Left renal pelvis (tissue), 4 donors: Measurements from ENCODE around the gene PODNL1. TPM values are rescaled to one million over a fixed set of nuclear protein-coding genes. Genes with fewer than 3 reads are reported as not detected.
"Not testable (repeated sequence)": the region's sequence is repeated elsewhere in the genome, so short reads cannot be mapped to it uniquely, and the experiment has no call there.

Source experiments
- DNase-seq, 4 donors: peaks; one replicate each; pipeline ENCODE4 v3.0.0-alpha.2; 2013; ENCODE audit warnings: low read depth in 4 of 4, low spot score in 3 of 4
- polyA plus RNA-seq, 4 donors: library from polyadenylated mRNA; unstranded; fragments of 120-200 nt; gene quantifications; one replicate each; pipeline ENCODE4 v1.2.1, GENCODE V29; 2013; ENCODE audit not compliant: insufficient read length in 4 of 4

Gene PODNL1
- polyA plus RNA-seq, 4 donors = 0.86 to 1.7 (median 1.4) TPM

DNA sequence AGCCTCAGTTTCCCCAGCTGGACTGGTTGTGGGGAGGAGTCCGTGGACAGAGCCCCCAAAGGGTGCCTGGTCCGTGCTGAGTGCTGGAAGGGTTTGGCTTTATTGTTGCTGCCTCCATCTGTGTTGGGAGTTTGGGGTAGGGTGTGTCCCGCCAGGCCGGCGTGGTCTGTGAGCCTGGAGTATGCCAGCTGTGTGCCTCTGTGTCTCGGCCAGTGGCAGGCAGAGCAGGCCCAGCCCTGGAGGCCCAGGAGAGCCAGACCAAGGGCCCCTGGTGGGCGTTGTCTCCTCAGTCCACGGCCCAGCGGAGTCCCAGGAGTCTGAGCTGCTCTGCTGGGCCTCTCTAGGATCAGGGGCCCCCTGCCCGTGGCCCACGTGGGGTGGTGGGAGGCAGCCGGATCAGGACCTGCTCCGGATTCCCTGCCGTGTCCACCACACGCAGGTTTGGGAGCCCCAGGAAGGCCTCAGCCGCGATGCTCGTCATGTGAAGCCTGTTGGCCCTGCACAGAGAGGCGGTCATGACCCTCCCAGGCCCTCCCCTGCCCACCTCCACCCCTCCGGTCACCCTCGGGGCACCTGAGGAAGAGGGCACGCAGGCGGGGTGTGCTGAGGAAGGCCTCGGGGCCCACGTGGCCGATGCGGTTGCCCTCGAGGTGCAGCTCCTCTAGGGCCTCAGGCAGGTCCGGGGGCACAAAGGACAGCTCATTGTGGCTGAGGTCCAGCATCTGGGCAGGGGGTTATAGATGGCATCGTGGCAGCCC lies 6.6 kb downstream of the PODNL1 start:
- no peak for DNase-seq

DNA sequence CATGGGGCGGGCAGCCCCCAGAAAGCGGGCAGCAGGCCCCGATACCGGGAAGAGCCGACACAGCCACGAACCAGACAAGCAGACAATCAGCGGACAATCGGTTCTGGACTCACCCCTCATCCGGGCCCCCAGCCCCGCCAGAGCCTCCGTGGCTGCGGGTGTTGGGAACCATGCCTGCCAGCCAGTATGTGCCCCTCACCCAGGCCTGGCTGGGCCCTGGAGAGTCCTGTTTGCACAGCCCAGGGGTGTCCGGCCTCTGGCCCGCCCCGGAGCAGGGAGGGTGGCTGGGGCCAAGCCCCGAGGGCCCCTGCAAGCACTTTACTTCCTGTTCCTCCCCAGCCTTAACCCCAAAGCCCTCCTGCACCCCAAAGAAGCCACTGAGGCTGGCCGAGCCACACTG lies 7.8 kb downstream of the PODNL1 start:
- no peak for DNase-seq

DNA sequence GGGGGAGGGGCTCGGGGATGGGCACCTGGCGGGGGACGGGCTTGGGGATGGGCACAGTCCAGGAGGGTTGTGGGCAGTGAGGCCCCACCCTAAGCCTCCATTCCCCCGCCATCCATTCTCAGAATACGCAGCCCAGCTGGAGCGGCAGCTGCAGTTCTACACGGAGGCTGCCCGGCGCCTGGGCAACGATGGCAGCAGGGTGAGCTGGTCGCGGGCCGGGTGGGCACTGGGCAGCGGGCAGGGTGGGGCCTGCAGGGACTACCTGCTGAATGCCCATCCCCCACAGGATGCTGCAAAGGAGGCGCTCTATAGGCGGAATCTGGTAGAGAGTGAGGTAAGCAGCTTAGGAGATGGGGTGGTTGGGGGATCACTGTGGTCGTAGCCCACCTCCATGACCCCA lies 8.3 kb downstream of the PODNL1 start:
- no peak for DNase-seq

GRCh38 chr19:13929340-13929739 lies 8.9 kb downstream of the PODNL1 start:
- no peak for DNase-seq

DNA sequence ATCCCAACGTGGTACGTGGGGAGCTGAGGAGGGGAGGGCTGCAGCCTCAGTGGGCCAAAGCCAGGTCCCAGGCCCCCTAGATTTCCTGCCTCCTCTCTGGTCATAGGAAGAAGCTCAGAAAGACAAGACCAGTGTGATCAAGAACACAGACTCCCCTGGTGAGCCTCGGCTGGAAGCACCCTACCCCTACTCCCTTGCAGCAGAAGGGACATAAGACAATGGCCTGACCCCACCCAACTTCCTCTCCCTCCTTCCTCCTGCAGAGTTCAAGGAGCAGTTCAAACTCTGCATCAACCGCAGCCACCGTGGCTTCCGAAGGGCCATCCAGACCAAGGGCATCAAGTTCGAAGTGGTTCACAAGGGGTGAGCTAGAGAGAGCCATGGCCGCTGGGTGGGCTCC lies 11.5 kb downstream of the PODNL1 start:
- no peak for DNase-seq

DNA sequence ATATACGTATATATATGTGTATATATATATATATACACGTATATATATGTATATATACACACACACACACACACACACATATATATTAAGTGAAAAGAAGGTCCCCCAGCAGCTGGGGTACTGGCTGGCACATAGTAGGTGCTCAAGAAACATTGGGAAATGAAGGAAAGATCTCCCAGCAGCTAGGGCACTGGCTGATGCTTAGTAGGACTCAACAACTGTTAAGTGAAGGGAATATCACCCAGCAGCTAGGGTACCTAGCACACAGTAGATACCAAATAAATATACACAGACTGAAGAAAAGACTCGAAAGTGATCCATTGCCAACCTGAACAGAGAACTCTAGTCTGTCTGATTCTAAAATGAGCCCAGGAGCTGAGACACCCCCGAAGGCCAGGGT lies 12.2 kb downstream of the PODNL1 start:
- DNase-seq = no peak

DNA sequence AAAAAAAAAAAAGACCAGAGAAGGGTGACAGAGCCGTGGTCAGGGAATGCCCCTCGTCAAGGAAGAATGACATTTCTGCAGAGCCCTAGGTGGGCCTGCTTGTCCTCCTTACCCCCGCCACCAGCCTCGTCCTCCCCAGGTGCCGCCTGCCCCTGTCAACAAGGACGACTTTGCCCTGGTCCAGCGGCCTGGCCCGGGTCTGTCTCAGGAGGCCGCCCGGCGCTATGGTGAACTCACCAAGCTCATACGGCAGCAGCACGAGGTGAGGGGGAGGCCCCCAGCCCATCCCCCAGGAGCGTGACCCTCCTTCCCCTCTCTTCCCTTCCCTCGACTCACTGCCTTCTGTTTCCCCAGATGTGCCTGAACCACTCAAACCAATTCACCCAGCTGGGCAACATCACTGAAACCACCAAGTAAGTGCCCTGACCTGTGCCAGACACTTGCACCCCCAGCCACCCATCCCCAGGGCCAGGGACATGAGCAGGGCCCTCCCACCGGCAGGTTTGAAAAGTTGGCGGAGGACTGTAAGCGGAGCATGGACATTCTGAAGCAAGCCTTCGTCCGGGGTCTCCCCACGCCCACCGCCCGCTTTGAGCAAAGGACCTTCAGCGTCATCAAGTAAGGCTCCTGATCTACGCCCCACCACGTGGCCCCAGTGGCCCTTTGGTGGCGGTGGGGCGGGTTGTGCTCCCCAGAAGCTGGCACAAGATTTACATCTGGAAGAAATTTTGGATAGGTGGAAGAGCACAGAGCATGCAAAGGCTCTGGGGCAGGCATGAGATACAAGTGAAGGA lies 14.8 kb downstream of the PODNL1 start:
- DNase-seq = no peak

GRCh38 chr19:13922118-13922517 lies 16.1 kb downstream of the PODNL1 start:
- not testable (repeated sequence) for DNase-seq

- no peak for DNase-seq
Measured at GRCh38 chr19:13920940-13921747, 17.1 kb downstream of the PODNL1 start.

DNA sequence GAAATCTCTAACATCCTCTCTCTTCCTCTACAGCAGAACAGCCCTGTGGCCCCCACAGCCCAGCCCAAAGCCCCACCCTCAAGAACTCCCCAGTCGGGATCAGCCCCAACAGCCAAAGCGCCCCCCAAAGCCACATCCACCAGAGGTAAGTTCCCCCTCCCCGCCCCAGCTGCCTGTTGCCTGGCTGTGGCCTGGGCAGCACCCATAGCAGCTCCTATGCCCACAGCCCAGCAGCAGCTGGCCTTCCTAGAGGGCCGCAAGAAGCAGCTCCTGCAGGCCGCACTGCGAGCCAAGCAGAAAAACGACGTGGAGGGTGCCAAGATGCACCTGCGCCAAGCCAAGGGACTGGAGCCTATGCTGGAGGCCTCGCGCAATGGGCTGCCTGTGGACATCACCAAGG lies 17.7 kb downstream of the PODNL1 start:
- no peak for DNase-seq

DNA sequence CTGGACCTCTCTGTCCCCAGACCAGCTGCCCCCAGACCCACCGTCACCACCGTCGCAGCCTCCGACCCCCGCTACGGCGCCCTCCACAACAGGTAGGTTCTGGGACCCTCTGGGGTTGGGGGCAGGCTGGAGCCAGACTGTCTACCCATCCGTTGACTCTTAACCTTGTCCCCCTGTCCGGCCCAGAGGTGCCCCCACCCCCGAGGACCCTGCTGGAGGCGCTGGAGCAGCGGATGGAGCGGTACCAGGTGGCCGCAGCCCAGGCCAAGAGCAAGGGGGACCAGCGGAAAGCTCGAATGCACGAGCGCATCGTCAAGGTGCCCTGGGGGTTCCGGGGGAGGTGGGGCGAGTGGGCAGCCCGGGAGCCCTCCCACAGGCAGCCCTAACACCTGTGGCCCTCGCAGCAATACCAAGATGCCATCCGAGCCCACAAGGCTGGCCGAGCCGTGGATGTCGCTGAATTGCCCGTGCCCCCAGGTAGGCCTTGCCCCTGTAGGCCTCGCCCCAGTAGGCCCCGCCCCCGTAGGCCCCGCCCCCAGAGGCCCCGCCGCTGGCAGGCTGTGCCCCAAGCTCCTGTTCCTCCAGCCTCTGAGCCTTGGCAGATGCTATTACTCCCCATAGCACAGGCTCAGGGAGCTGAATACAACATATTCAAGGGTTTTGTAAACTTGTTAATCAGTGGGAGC lies 19.3 kb downstream of the PODNL1 start:
- DNase-seq = no peak

DNA sequence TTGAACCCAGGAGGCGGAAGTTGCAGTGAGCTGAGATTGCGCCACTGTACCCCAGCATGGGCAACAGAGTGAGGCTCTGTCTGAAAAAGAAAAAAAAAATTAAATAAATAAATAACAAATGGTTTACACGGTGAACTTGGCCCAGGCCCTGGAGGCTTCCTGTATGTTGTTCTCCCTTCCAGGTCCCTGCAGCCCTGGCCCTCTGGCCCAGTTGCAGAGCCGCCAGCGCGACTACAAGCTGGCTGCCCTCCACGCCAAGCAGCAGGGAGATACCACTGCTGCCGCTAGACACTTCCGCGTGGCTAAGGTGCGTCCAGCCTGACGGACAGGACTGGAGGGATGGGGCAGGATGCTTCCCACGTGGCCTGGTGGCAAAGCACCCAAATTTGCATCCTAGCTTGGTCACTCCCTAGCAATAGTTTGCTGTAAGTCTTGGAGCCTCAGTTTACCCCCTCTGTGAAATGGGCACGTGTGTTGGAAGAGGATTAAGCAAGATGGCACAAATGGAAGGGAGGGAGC lies 20.3 kb downstream of the PODNL1 start:
- DNase-seq = no peak

DNA sequence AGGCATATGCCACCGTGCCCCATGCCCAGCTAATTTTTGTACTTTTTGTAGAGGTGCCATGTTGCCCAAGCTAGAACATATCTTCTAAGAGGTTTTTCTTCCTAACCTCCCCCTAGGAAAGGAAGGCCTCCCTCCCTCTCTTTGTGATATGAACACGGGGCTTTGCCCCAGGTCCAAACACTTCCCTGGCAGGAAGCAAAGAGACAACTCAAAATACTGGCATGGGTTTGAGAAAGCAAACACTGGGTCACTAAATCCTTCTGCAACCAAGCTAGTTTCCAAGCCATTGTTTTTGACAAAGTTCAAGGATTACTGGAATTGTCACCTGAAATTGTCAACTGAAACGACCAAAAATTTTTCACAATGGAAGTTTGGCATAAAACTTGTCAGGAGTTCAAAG lies 23.4 kb downstream of the PODNL1 start:
- no peak for DNase-seq

DNA sequence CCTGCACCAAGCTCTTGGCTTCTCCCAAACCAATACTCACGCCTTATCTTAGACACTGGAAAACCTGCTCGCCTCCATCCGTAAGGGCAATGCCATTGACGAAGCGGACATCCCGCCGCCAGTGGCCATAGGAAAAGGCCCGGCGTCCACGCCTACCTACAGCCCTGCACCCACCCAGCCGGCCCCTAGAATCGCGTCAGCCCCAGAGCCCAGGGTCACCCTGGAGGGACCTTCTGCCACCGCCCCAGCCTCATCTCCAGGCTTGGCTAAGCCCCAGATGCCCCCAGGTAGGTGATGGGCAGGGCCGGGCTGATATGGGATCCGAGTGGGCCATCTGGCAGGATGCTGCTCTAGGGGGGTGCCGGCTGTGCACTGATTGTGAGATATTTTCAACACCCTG lies 24.9 kb downstream of the PODNL1 start:
- no peak for DNase-seq

- no peak for DNase-seq
Measured at GRCh38 chr19:13909430-13909829, 28.8 kb downstream of the PODNL1 start.

DNA sequence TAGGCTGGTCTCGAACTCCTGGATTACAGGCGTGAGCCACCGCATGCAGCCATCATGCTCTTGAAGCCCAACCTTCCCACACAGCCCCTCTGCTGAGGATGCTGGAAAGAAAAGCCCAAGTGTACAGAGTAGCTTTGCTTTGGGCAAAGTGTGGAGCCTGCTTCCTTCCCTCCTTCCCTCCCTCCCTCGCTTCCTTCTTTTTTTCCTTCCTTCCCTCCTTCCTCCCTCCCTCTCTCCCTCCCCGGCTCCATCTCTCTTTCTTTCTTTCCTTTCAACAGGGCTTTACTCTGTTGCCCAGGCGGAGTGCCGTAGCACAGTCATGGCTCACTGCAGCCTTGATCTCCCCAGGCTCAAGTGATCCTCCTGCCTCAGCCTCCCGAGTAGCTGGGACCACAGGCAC lies 29.5 kb downstream of the PODNL1 start:
- no peak for DNase-seq

GRCh38 chr19:13906910-13907309 lies 31.3 kb downstream of the PODNL1 start:
- no peak for DNase-seq

DNA sequence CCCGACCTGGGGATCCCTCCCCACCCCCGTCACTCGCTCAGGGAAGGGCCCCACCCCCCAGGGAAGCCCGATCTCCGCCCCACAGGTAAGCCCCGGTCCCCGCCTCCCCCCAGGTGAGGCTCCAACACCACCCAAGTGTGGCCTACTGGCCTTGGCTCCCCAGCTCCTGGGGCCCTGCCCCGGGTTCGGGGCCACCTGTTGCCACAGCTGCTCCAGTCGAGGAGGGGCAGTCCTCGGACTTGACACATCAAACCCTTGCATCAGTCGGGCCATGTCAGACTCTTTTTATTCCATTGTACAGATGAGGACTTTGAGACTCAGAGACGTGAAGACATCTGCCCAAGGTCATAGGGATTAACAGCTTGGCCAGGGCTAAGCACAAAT lies 31.7 kb downstream of the PODNL1 start:
- no peak for DNase-seq

DNA sequence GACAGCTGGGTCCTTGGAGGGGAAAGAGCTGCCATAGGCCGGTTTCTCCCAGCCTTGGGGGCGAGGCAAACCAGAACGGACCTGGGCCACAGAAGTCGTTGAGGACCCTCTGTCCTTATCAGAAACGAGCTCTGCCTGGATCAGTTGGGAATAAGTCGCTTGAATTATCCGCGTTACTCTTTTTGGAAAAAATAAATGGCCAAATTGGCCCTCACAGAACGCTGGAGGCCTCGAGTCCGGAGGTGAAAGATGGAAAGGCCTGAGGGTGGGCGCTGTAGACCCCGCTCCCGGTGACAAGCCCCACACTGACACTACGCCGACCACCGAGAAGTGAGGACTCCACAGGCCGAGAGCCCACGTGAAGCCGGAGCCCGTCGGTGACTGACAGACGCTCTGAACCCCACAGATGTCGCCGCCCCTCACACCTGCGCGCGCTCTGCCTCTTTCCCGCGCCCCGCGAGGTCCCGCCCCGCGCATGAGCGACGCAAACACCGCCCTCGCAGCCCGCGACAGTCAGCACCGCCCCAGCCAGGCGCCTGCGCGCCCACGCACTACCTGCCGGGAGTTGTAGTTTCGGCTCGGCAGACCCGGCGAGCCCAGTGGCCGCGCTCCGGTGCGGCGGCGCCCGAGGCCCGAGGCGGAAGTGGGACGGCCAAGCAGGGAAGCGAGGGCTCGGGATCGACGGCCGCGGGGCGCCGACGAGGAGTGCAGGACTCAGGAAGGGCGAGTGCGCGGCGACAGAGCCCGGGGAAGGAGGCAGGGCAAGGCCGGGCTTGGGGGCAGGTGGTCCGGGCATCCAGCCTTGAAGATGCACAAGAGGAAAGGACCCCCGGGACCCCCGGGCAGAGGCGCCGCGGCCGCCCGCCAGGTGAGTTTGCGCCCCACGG lies 32.3 kb downstream of the PODNL1 start, which contains the start of the genes BRME1 and CC2D1A:
TSS of gene BRME1 (minus strand) at position 484 of the 887 bp plus-strand sequence. CDS start 1,225 bp downstream, outside the sequence.
TSS of gene CC2D1A (plus strand) at position 568 of the 887 bp plus-strand sequence. CDS start at position 809, 241 bp downstream.
- peak; percentile 60 to 80 (median 68) for DNase-seq
